ENCODE results near the gene SP2.

- TF ChIP-seq REST (IDR thresholded peaks at IDR 0.05; ENCODE audit: low read depth) (no peak), CEBPB (IDR thresholded peaks at IDR 0.05) (no peak)
Observed at GRCh38 chr17:47924785-47925677, 29.0 kb downstream of the SP2 start.

Measured in Ishikawa (cell line).